Vein endothelial cell (primary cell): ENCODE measurements around the gene GNAT1. TPM values are rescaled to one million over a fixed set of nuclear protein-coding genes. Genes with fewer than 3 reads are reported as not detected.

Experiments
- small RNA-seq: library from RNA; depleted of rRNA; stranded (forward); fragments of <200 nt; gene quantifications from one replicate; pipeline ENCODE3, GENCODE V24; 2012
- total RNA-seq: library from RNA; depleted of rRNA; stranded (reverse); fragments of >200 nt; gene quantifications from 2 replicates; pipeline ENCODE4 v1.2.3, GENCODE V29; 2012

GNAT1 gene
- not detected in 2 replicates for total RNA-seq

DNA sequence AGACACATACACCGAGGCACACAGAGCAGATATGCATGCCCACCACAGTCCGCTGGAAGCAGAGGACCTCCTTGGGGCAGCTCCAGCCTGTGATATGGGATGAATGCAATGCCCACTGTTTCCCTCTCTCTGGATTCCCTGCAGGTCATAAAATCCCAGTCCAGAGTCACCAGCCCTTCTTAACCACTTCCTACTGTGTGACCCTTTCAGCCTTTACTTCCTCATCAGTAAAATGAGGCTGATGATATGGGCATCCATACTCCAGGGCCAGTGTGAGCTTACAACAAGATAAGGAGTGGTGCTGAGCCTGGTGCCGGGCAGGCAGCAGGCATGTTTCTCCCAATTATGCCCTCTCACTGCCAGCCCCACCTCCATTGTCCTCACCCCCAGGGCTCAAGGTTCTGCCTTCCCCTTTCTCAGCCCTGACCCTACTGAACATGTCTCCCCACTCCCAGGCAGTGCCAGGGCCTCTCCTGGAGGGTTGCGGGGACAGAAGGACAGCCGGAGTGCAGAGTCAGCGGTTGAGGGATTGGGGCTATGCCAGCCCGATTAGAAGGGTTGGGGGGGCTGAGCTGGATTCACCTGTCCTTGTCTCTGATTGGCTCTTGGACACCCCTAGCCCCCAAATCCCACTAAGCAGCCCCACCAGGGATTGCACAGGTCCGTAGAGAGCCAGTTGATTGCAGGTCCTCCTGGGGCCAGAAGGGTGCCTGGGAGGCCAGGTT lies at the start of gene GNAT1:
GNAT1 (plus strand) TSS at position 675 of the 725 bp plus-strand sequence. CDS start 116 bp downstream, outside the sequence.

DNA sequence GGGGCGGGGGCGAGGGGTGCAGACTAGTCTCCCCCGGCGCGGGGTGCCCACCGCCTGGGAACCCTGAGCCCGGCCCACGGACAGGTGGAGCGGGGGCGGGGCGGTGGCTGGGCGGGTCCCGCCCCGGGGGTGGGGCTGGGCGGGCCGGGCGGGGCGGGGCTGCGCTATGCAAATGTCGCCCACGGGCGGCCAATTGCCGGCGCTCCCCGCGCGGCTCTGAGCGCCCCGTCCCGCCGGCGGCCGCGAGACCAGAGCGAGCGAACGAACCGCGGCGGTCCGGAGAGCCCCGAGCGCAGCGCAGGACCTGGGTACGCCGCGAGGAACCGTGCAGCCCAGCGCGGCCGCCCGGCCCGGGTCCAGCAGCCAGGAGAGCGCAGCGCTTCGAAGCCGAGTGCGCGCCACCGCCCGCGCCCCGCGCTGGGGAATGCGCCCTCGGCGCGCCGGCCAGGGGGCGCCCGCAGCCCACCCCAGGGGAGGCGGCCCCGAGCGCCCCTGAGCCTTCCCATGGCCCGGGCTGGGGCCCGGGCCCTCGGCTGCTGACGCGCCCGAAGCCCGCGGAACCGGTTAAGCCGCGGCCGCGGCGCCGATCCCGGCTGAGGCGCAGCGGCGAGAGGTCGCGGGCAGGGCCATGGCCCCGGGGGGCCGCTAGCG lies 36.4 kb upstream of the GNAT1 start, which contains the start of gene SEMA3F:
SEMA3F (plus strand) TSS at position 485 of the 651 bp plus-strand sequence. CDS start 4,299 bp downstream, outside the sequence.

DNA sequence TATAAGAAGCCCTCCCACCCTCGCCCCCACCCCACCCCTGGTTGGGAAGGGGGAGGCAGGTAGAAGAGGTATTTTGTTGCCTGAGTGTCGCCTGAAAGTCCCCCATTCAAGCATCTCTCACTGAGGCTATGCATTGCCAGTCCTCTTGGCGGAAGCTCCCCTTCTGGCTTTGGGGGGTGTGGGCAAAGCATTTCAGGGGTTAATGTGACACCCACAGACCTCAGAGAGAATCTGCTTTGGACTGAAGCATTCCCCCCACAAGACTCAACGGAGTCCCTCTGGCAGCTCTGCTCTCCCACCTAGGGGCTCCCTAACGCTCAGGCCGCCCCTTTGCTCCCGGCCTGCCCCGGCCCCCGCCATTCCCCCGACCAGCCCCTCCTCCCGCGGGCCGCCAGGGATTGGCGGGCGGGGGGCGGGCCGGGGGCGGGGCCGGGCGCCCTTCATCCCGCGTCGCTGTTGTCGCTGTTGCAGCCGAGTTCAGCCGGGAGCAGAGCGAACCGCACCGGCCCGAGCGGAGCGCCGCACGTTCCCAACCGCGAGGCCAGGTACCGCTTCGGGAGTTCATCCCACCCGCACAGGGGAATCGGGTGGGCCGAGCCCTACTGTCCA lies 13.5 kb downstream of the GNAT1 start, which contains the start of gene SLC38A3:
SLC38A3 (plus strand) TSS at position 468 of the 609 bp plus-strand sequence. CDS start 8,929 bp downstream, outside the sequence.

DNA sequence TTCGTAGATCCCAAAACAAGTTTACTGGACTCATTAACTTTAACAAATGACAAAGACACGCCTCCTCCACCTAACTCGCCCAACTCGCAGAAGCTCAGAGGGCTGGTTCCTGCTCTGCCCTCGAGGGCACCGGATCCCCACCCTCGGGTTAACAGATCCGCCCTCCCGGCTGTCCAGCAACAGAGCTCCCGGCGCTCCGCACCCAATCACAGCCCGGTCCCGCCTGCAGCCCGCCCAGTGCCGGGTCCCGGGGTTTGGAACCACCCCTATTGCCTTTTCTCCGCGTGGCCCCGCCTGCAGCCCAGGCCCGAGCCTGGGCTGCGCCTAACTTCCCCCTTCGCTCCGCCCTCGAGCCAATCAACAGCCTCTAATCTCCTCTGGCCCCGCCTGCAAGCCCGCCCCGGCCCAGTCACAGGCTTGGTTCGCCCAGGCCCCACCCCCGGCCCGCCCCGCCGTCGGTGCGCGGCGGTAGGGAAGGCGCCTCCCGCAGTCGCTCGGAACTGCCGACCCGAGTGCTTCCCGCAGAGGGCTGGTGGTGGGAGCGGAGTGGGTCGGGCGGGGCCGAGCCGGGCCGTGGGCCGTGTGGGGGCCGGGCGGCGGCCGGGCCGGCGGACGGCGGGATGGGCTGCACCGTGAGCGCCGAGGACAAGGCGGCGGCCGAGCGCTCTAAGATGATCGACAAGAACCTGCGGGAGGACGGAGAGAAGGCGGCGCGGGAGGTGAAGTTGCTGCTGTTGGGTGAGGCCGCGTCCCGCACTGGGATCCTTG lies 44.5 kb downstream of the GNAT1 start, which contains the start of gene GNAI2:
GNAI2 (plus strand) TSS at position 489 of the 768 bp plus-strand sequence; CDS start at position 621, 132 bp downstream.

Small RNA genes lying within 50 kb of the gene (small RNA-seq; reads per million reads assigned to genes)
- not detected for gene MIR566
- gene MIR5787 = not detected

Other genes starting within 250 kb of the GNAT1 start
- 151 and 189 TPM in 2 replicates for gene RBM5, start 102.7 kb upstream of the GNAT1 start, total RNA-seq
- gene SEMA3F, start 36.3 kb upstream of the GNAT1 start, total RNA-seq = 38.3 and 76.8 TPM in 2 replicates
- not detected in 2 replicates for gene SLC38A3, start 13.7 kb downstream of the GNAT1 start, total RNA-seq
- 732 and 810 TPM in 2 replicates for gene GNAI2, start 44.6 kb downstream of the GNAT1 start, total RNA-seq
- 0.65 and 1.1 TPM in 2 replicates for gene SEMA3B, start 77.5 kb downstream of the GNAT1 start, total RNA-seq
- not detected in 2 replicates for gene LSMEM2, start 87.5 kb downstream of the GNAT1 start, total RNA-seq
- 127 TPM in 2 replicates for gene IFRD2, start 100.8 kb downstream of the GNAT1 start, total RNA-seq
- 11.0 and 11.8 TPM in 2 replicates for gene HYAL3, start 107.8 kb downstream of the GNAT1 start, total RNA-seq
- gene NAA80, start 107.8 kb downstream of the GNAT1 start, total RNA-seq = 10.8 and 11.1 TPM in 2 replicates
- gene HYAL1, start 112.0 kb downstream of the GNAT1 start, total RNA-seq = 2.8 and 3.9 TPM in 2 replicates
- 582 and 661 TPM in 2 replicates for gene HYAL2, start 131.1 kb downstream of the GNAT1 start, total RNA-seq
- gene TUSC2, start 136.6 kb downstream of the GNAT1 start, total RNA-seq = 37.2 and 46.3 TPM in 2 replicates
- 12.7 and 15.1 TPM in 2 replicates for gene RASSF1, start 149.2 kb downstream of the GNAT1 start, total RNA-seq
- 0.19 TPM in 1 of 2 replicates, not detected in the other for gene ZMYND10, start 154.1 kb downstream of the GNAT1 start, total RNA-seq
- 16.6 and 21.9 TPM in 2 replicates for gene NPRL2, start 159.2 kb downstream of the GNAT1 start, total RNA-seq
- 11.1 and 12.4 TPM in 2 replicates for gene CYB561D2, start 159.3 kb downstream of the GNAT1 start, total RNA-seq
- 63.0 and 73.2 TPM in 2 replicates for gene TMEM115, start 167.9 kb downstream of the GNAT1 start, total RNA-seq